ENCODE data around the gene RPTOR.

GRCh38 chr17:80782536-80783427 lies 238.1 kb downstream of the RPTOR start:
- TF ChIP-seq, protein P1, sequence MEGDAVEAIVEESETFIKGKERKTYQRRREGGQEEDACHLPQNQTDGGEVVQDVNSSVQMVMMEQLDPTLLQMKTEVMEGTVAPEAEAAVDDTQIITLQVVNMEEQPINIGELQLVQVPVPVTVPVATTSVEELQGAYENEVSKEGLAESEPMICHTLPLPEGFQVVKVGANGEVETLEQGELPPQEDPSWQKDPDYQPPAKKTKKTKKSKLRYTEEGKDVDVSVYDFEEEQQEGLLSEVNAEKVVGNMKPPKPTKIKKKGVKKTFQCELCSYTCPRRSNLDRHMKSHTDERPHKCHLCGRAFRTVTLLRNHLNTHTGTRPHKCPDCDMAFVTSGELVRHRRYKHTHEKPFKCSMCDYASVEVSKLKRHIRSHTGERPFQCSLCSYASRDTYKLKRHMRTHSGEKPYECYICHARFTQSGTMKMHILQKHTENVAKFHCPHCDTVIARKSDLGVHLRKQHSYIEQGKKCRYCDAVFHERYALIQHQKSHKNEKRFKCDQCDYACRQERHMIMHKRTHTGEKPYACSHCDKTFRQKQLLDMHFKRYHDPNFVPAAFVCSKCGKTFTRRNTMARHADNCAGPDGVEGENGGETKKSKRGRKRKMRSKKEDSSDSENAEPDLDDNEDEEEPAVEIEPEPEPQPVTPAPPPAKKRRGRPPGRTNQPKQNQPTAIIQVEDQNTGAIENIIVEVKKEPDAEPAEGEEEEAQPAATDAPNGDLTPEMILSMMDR (conservative IDR thresholded peaks at IDR 0.05 in 1 of 2, IDR thresholded peaks at IDR 0.05 in 1 of 2; ENCODE audit: low read depth in 1 of 2, low read length in 2 of 2), result no peak
- TF ChIP-seq EZH2 (IDR thresholded peaks at IDR 0.05; ENCODE audit: low read length, missing control alignments), result no peak
